HEK293 (cell line): ENCODE measurements around the gene TIAM2.

ENCODE experiments used
- CTCF ChIA-PET: fragments of 350-600 bp; formaldehyde crosslinking; extraction: SDS; loops from one replicate; lab custom pipeline; 2021; ENCODE audit warnings: antibody characterized with exemption; lab: Yijun Ruan, JAX
- POLR2A ChIA-PET: fragments of 300-600 bp; formaldehyde crosslinking; extraction: SDS; loops from one replicate; lab custom pipeline; 2020; ENCODE audit warnings: antibody characterized with exemption, inconsistent platforms; lab: Yijun Ruan, JAX
- H3K27ac ChIP-seq: fragments of 200-500 bp; sonication (Bioruptor generic); 2 replicates; pipeline ENCODE4 v1.5.1; 2014; ENCODE audit warnings: low read depth, low read length, control low read depth, inconsistent platforms; ENCODE audit errors: extremely low read depth
- H3K36me3 ChIP-seq, 2 experiments: fragments of 200-500 bp in 1 of 2; sonication (Bioruptor generic) in 1 of 2; 1 replicate in 1 of 2; 2 replicates in 1 of 2; pipeline ENCODE4 v1.5.1; 2014 to 2017; ENCODE audit warnings: inconsistent platforms in 2 of 2, low read length in 2 of 2; ENCODE audit not compliant: control insufficient read depth in 2 of 2, insufficient read depth in 1 of 2
- H3K4me1 ChIP-seq: fragments of 200-500 bp; sonication (Bioruptor generic); 2 replicates; pipeline ENCODE4 v1.5.1; 2014; ENCODE audit warnings: mild to moderate bottlenecking, low read length, inconsistent platforms; ENCODE audit not compliant: control insufficient read depth, insufficient read depth
- H3K4me3 ChIP-seq: 2 replicates; pipeline ENCODE4 v1.5.1; 2011; ENCODE audit warnings: low read depth, mild to moderate bottlenecking, control low read depth, low read length, moderate library complexity
- H3K9me3 ChIP-seq: fragments of 200-500 bp; sonication (Bioruptor generic); 2 replicates; pipeline ENCODE4 v1.5.1; 2014; ENCODE audit warnings: low read depth, low read length, inconsistent platforms; ENCODE audit not compliant: control insufficient read depth, insufficient read depth
- BCL6B ChIP-seq: fragments of 450-650 bp; formaldehyde crosslinking; IDR thresholded peaks from 2 replicates; pipeline ENCODE4 v1.5.1; 2017; ENCODE audit warnings: missing biosample characterization, missing genetic modification characterization
- KLF1 ChIP-seq: fragments of 450-650 bp; formaldehyde crosslinking; IDR thresholded peaks from 2 replicates; pipeline ENCODE4 v1.5.1; 2016; ENCODE audit warnings: missing biosample characterization, missing genetic modification characterization
- PBX3 ChIP-seq: sonication (generic); formaldehyde crosslinking; IDR thresholded peaks from 2 replicates; pipeline ENCODE4 v1.8.1; 2022; ENCODE audit warnings: mild to moderate bottlenecking, moderate library complexity, missing genetic modification reagents
- PRDM1 ChIP-seq: fragments of 450-650 bp; formaldehyde crosslinking; IDR thresholded peaks from 2 replicates; pipeline ENCODE4; 2016; ENCODE audit warnings: missing biosample characterization, missing genetic modification characterization
- PRDM6 ChIP-seq: fragments of 450-650 bp; formaldehyde crosslinking; IDR thresholded peaks from 2 replicates; pipeline ENCODE4 v1.5.1; 2017; ENCODE audit warnings: missing biosample characterization, missing genetic modification characterization
- SCRT2 ChIP-seq: fragments of 450-650 bp; formaldehyde crosslinking; IDR thresholded peaks from 2 replicates; pipeline ENCODE4 v1.5.1; 2016; ENCODE audit warnings: missing biosample characterization, missing genetic modification characterization
- SP7 ChIP-seq: fragments of 450-650 bp; formaldehyde crosslinking; IDR thresholded peaks from 2 replicates; pipeline ENCODE4 v1.5.1; 2016; ENCODE audit warnings: missing biosample characterization, missing genetic modification characterization
- ZBTB17 ChIP-seq: fragments of 450-650 bp; formaldehyde crosslinking; IDR thresholded peaks from 2 replicates; pipeline ENCODE4 v1.5.1; 2016; ENCODE audit warnings: missing biosample characterization, missing genetic modification characterization
- ZNF221 ChIP-seq: fragments of 450-650 bp; formaldehyde crosslinking; IDR thresholded peaks from 2 replicates; pipeline ENCODE4 v1.5.1; 2017; ENCODE audit warnings: missing biosample characterization, missing genetic modification characterization, borderline replicate concordance
- ZNF239 ChIP-seq: fragments of 450-650 bp; formaldehyde crosslinking; IDR thresholded peaks from 2 replicates; pipeline ENCODE4 v1.5.1; 2016; ENCODE audit warnings: missing biosample characterization, missing genetic modification characterization
- ZNF292 ChIP-seq: fragments of 450-650 bp; formaldehyde crosslinking; IDR thresholded peaks from 2 replicates; pipeline ENCODE4 v1.5.1; 2016; ENCODE audit warnings: low read depth, missing biosample characterization, missing genetic modification characterization, borderline replicate concordance
- ZNF394 ChIP-seq: fragments of 450-650 bp; formaldehyde crosslinking; IDR thresholded peaks from 2 replicates; pipeline ENCODE4 v1.5.1; 2016; ENCODE audit warnings: missing biosample characterization, missing genetic modification characterization, mild to moderate bottlenecking, moderate library complexity, borderline replicate concordance
- ZNF555 ChIP-seq: fragments of 450-650 bp; formaldehyde crosslinking; conservative IDR thresholded peaks from 2 replicates; pipeline ENCODE4 v1.5.1; 2017; ENCODE audit warnings: missing biosample characterization, mild to moderate bottlenecking, missing genetic modification characterization, inconsistent platforms
- ZNF677 ChIP-seq: fragments of 450-650 bp; IDR thresholded peaks from 2 replicates; pipeline ENCODE4 v1.5.0; 2018; ENCODE audit warnings: missing biosample characterization, mild to moderate bottlenecking, missing genetic modification characterization, moderate library complexity

TIAM2 gene

GRCh38 chr6:154951345-154952200, 43.5 kb upstream of the TIAM2 start:
- no peak overlapping the region for H3K27ac ChIP-seq
- CTCF ChIA-PET = interaction anchor here (0.5 to 1.1 kb wide), 4 partner anchors 22 to 274 kb away, joined by 3 read pairs; no protein-coding TSS in a partner anchor

GRCh38 chr6:154953644-154954043, 41.5 kb upstream of the TIAM2 start:
- H3K4me1 ChIP-seq = no peaks in the 10 kb centered on the region
- CTCF ChIA-PET = interaction anchor here (0.7 to 1.7 kb wide), 3 partner anchors 25 to 402 kb away, joined by 3 to 5 read pairs (median 3); no protein-coding TSS in a partner anchor
- TF ChIP-seq ZBTB17 (tag by site-specific recombination) (no peak), BCL6B (tag by site-specific recombination) (no peak), SP7 (tag by site-specific recombination) (no peak), SCRT2 (tag by site-specific recombination) (no peak), KLF1 (tag by site-specific recombination) (no peak), ZNF394 (tag by site-specific recombination) (no peak), ZNF221 (tag by site-specific recombination) (no peak), ZNF292 (tag by site-specific recombination) (no peak), PBX3 (CRISPR knock-in tag) (no peak), PRDM1 (no peak)
- peaks cover 0 to 2% of the 10 kb centered on the region in 2 experiments; a peak in 2 of 3 replicates for H3K36me3 ChIP-seq
- no peak overlapping the region for H3K27ac ChIP-seq
- H3K9me3 ChIP-seq = no peaks in the 10 kb centered on the region
- POLR2A ChIA-PET = interaction anchor here (0.6 kb wide), 1 partner anchor 268 kb away, joined by 3 read pairs; no protein-coding TSS in a partner anchor
- H3K4me3 ChIP-seq = no peak overlapping the region

More at GRCh38 chr6:154951345-154952200, 43.5 kb upstream of the TIAM2 start:
- POLR2A ChIA-PET = no interaction called here
- no peak overlapping the region for H3K4me3 ChIP-seq
- TF ChIP-seq ZNF555 (tag by site-specific recombination) (no peak), ZNF677 (peak; percentile 87)
- H3K36me3 ChIP-seq = peaks cover 0 to 2% of the 10 kb centered on the region in 2 experiments; a peak in 2 of 3 replicates
- no peaks in the 10 kb centered on the region for H3K9me3 ChIP-seq
- H3K4me1 ChIP-seq = no peaks in the 10 kb centered on the region

GRCh38 chr6:154954347-154954746, 40.8 kb upstream of the TIAM2 start:
- TF ChIP-seq PRDM6 (no peak), ZNF239 (tag by site-specific recombination) (no peak)
- POLR2A ChIA-PET = no interaction called here
- no peak overlapping the region for H3K4me3 ChIP-seq
- peaks cover 0 to 2% of the 10 kb centered on the region in 2 experiments; a peak in 2 of 3 replicates for H3K36me3 ChIP-seq
- CTCF ChIA-PET = no interaction called here
- no peaks in the 10 kb centered on the region for H3K9me3 ChIP-seq
- no peaks in the 10 kb centered on the region for H3K4me1 ChIP-seq
- H3K27ac ChIP-seq = no peak overlapping the region
